HG03196 (cell line): ENCODE measurements around the gene AK8.

Experiments
- ATAC-seq: cut with Tn5 transposase; IDR thresholded peaks from one replicate; pipeline ENCODE4 v1.9.1; 2021; ENCODE audit not compliant: unreplicated experiment

The AK8 gene

DNA sequence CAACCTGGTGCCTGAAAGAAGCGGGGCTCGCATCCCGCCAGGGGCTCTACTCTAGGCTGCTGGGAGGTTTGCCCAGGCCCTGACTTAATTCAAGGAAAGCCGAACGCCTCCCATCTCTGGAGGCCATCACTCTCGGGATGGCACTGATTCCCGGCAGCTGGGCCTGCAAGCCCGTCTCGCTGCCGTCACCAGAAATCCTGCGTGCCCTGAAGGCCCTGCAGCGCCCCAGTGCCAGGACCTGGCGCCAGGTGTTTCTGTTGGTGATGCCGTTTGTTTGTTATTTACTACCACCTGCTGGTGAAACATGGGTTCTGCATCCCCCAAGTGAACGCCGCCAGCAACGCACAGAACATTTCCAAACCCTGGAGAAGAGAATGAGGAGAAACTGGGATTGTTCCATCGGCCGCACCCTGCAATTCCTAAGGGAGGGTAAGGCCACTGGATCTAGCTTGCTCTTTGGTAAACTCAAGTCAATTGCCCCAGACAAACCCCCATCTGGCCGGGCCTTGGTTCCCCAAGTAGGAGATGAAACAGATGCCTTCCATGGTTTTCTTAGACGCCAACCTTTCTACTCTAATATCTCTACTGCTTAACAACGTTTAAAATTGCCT is 77.9 kb downstream of the AK8 start:
- peak; percentile 60 for ATAC-seq

DNA sequence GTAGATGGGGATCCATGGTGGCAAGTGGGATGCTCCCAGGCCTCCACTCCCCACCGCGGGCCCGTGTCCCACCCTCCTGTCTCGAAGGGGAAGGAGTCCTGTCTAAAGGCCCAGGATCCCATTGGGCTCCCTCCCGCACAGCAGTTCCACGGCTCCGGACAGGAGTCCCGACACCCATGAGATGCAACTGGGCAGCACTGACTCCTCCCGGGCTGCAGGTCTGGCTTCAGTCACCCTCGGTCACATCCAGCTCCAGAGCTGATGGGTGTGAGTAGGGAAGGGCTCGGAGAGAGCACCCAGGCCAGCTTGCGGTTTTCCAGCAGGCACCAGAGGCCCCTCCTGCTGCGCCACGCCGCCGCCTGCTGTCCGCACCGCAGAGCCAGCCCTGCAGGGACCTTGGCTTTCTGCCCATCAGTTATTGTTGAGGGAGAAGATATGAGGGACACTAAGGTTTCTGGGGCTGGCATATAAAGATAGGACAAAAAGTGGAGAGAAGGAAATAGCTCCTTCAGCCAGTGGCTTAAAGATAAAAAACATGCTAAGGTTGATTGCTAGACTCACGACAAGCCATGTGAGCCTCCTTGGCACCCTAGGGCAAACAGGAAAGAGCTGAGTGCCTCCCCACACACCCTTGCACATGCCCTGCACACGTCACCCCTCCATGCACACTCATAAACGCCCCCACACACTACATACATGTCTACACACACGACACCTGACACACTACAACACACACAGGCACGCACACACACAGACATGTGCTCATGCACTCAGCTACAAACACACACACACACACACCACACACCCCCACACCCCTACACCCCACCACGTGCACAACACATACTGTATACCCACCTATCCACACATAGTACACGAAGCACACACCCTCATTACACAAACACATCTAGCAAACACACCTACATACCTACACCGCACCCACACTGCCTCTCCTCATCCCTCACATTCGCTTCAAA is 79.0 kb downstream of the AK8 start:
- ATAC-seq, result no peak

DNA sequence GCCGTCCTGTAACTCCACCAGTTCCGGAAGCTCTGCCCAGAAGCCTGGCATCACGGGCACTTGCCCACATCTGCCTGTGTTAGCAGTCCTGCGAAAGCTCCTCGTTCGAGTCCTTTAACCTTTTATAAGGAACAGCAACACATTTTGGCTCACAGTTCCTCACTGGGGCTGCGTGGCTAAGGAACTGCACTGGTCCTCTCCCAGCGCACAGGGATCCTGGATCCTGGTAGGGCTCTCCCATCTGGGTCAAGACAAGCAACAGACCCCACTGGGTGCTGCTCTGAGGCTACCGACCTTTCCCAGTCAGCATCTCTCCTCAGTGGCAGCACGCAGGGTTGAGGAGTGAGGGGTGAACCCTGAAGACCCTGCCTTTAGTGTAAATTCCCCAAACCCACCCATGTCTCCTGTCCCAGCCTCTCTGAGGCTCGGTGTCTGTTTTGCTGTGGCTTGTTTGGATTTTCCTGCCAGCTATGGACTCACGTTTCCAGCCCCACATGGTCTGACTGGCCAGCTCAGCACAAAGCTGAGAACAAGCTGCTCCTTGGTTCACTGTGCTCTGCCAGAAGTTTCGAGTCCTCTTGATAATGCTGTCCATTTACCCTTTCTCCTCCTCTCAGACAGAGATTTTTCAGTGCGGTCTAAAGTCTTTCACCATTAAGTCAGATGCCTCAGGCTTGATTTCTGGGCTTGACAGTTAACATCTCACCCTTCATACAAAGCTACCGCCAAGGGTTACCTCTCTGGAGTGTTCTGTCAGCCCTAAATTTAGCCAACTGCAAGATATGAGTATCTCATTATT is 80.0 kb downstream of the AK8 start:
- no peak for ATAC-seq

DNA sequence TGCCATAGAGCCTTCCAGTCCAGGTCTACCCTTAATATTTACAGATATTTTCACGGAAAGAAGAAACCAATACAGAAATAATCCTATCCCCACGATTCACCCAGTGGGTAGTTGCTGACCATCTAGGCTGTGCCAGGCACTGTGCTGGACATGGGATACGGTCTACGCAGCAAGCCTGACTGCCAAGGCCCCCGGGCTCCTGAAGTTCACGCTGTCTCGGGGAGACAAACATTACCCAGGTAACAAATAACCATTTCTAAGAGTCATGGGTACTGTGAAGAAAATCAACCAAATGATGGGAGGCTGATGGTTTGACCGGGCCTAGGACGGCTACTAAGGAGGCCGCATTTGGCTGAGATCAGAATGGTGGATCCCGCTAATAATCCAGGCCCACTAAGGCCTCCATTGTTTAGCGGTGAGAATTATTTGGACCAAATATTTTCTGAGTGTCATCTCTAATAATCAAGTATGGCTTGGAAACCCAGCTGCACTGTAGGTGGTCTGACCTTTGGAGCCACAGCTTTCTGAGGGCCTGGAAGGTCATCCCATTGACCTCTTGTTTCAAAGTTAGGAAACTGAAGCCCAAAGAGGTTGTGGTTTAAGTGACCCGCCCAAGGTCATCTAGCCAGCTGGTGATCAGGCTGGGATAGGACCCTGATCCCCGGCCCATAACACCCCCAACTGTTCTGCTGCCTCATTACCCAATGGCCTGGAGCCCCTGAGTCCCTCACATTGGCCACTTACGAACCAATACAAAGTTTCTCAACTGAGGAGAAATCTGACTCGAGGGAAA is 82.4 kb downstream of the AK8 start:
- no peak for ATAC-seq

DNA sequence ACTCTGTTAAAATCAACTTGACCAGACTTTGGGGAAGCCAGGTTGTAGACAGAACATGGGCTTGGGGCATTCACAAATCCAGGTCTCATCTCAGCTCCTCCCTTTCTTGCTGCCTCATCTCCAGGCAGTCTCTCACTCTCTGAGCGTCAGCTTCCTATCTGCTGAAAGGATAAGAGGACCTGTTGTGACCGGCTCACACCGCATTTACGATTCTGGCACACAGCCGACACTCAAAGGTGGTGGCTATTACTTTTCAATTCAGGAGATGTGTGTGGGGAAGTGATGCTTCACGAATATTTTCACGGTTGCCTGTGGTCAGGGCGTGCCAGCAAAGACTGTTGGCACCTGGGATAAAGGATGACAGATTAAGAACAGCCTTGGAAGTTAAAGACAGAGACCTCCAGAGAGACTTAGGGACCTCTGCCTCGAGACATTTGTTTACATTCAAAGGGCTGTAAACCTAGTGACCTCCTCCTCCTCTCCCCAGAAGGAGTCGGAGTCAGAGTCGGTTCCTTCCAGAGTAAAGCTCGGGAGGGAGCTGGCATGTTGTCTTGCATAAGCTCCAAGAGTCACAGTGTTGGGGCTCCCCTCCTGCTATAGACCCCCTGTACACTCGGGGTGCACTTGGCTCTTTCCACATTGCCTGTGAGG is 83.2 kb downstream of the AK8 start:
- ATAC-seq, result no peak

DNA sequence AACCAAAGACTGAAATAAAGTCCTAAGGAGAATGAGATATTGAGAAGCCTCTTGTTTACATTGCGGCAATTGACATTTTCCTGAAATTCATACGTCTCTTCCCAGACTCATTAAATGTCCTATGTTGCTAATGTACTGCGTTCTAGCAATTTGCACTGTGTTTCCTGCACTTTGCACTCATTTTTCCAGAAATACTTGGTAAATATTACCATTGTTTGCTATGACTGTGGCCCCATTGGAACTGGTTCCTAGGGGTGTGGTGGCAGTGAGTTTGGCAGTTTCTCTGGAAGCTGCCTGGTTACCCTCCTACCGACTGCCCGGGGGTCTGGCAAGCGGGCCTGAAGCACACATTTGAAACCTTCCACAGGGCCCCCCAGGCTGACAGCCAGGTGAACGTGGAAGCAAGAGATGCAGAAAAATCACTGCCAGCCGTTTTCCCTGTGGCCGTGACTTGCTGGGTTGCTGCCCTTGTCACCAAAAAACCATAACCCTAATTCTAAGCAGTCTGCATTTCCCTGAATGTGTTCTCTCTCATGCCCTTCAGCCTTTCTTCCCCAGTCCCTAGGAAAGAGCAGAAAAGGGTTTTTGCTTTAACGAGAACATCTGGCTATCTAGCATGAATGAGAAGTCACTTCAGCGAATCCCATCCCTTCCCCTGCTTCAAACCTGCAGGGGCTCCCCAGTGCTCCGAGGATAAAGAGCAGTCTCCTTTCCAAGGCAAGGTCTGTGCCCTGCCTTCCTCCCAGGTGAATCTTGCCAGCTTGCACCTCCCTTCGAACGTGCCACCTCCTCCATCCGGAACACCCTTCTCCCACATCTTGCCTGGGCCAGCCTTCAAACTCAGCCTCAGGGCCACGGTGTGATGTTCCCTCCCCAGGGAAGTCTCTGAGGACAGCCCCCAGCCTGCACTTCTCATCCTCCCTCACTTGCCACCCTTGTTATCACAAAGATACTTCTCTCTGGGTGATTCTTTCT is 84.2 kb downstream of the AK8 start:
- ATAC-seq, result no peak

DNA sequence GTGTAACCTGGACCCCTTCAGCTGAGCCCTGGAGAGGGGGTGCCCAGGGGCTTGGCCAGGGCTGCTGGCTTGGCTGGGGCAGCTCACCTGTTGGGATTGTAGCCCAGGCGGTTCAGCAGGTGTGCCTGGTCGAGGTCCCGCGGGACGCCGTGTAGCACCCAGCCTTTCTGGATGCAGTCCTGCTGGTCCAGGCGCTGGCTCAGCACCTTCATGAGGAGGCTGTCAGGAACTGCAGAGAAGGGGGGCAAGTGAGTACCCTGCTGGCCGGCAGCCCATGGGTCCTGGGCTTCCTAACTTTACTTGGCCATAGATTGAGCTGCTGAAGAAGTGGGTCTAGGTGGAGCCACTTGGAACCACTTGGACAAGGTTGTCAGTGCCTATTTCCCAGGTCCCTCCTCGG is 85.5 kb downstream of the AK8 start:
- no peak for ATAC-seq

DNA sequence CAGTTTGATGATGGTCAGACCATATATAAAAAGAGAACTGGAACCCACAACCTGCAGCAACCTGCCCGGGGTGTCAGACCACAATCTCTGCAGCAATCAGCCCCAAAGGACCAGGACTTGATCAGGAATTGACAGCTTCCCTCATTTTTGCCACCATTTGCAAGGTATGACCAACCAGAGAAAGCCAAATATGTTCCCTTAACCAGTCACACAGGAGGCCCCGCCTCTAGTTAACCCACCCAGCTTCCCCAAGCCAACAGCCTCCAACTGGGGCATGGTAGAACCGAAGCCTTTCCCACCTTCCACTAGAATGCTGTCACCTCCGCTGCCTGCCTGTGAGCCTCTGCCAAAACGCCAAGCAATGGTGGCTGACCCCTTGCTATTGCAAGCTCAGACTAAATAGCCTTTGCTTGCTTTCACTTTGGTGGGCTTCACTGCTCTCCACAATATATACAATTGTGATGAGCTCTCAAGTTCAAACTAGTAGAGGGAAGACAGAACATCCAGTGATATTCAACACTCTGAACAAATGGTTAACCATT is 86.3 kb downstream of the AK8 start:
- ATAC-seq, result no peak

DNA sequence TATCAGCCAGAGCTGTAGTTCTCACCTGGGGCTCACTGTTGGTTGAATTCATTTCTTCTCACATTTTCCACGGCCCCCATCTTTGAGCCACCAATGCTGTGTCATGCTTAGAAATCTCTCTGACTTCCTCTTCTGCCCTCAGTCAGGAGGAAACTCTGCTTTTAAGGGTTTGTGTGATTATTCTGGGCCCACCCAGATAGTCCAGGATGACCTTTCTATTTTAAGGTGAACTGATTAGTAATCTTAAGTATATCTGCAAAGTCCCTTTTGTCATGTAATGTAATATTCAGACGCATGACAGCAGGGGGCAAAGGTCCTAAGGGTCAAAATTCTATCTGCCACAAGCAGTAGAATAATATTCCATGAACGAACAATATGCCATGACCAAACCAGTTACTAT is 88.4 kb downstream of the AK8 start:
- ATAC-seq, result no peak

DNA sequence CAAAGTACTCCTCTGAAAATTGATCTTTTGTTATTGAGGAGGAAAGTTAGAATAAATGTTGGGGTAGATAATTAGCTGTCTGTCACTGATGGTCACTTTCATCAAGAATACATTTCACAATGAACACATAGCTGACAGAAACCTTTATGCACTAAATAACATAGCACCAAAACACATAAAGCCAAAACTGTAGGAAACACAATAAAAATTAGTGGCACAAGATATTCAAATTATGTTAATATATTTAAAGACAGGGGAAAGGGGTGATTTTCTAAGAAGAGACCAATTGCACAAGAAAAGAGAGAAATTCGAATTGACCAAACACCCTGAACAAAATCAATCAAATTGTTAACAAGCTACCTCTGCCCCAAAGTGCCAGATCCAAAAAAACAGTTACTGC is 89.7 kb downstream of the AK8 start:
- no peak for ATAC-seq

DNA sequence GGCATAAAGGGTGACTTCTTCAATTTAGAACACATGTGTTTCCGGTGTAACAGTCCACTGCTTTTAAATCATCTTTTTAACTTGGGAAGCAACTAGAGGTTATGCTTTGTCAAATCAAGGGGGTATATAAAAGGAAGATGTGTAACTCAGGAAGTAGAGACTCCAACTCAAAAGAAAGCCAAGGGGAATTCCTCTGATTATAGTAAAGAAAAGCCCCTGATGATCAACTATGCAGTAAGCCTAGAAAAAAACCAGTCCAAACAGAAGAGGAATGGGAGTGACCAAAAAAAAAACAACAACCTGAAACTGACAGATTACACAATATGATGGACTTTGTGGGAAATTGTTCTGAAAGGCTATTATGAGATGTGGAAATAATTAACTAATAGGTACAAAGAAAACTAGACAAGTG is 90.3 kb downstream of the AK8 start:
- ATAC-seq, result no peak

DNA sequence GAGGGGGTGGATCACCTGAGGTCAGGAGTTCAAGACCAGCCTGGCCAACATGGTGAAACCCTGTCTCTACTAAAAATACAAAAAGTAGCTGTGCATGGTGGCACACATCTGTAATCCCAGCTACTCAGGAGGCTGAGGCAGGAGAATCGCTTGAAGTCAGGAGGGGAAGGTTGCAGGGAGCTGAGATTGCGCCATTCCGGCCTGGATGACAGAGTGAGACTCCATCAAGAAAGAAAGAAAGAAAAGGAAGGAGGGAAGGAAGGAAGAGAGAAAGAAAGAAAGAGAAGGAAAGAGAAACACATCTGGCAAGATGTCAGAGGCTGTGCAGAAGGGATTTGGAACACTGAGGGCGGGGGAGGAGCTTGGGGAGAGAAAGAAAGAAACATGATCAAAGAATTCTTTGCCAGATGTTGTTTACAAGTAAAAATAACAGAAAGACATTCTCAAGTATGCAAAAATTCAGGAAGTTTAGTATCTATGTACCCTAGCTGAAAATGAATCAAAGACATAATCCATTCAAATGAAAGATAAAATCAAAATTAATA is 93.7 kb downstream of the AK8 start:
- ATAC-seq, result no peak

DNA sequence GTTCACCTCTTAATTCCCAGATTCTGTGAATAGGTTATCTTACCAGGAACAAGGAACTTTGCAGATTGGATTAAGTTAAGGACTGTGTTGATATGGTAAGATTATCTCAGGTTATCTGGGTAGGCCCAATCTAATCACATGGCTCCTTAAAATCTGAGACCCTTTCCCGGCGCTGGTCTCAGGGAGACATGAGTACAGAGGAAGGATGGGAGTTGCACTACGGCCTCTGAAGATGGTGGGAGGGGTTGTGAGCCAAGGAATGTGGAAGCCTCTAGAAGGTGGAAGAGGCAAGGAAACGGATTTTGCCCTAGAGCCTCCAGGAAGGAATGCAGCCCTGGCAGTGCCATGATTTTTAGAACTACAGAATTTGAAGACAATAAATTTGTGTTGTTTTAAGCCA is 95.1 kb downstream of the AK8 start:
- no peak for ATAC-seq

DNA sequence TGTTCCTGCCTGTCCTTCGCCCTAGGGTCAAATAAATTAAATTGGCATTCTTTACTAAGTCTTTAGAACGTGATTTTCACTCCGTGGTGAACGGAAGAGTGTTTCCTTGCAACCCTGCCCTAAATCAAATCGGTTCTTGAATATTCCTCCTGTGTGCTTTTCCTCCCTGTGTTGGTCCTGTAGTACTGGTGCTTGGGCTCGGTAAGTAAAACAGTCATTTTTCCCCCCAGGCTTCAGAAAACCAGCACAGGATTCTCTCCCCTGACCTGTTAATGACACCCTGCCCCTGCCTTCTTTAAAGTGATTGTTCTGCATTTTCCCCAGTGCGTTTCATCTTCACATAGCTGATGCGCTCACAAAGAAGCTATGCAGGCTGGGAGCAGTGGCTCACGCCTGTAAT is 96.0 kb downstream of the AK8 start:
- ATAC-seq, result no peak

DNA sequence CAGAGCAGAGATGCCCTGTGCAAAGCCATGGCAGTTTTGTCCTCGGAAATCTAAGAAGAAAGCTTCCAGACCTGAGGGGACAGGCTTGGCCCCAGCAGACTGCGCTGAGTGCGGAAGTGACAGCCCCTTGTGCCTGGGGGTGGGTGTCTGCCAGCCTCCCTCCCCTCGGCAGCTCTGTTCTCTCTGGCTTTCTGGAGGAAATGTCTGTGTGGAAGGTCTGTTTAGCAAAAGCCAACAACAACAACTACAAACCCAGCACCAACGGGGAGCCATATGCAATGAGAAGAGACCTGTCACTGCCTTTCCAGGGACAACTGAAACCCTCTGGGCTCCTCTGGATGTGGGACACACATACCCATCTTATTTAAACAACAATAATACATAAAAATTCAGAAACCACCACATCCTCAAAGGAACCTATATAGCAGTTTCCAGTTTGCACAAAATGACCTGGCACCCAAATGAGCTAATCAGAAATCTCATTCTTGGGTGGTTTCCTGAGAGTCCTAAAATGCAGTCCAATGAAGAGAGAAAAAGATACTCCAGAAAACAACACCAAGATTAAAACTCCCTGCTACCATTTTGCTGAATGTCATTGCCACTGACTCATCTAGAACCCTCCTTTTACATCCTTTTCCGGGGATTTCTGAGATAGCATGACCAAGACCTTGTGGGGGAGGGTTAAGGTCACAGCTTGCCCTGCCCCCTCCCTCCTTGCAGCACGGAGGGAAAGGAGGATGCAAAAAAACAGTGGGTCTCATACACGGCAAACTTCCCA is 97.7 kb downstream of the AK8 start:
- no peak for ATAC-seq

DNA sequence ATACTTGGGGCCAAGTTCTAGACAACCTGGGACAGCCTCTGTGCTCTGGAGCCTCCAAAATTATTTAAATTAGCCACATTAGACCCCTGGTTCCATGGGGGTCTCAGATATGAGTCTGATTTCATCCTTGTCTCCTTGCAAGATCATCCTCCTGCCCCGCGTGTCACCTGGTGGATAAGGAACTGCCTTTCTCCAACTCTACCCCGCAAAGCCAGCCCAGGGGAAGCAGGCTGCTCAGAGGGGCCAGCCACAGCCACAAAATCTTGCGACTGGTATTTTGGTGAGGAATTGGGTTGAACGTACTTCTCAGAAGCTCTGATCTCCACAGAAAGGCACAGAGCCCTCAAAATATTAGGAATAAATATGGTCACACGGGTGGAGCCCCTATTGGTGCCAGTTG is 101.2 kb downstream of the AK8 start:
- no peak for ATAC-seq

DNA sequence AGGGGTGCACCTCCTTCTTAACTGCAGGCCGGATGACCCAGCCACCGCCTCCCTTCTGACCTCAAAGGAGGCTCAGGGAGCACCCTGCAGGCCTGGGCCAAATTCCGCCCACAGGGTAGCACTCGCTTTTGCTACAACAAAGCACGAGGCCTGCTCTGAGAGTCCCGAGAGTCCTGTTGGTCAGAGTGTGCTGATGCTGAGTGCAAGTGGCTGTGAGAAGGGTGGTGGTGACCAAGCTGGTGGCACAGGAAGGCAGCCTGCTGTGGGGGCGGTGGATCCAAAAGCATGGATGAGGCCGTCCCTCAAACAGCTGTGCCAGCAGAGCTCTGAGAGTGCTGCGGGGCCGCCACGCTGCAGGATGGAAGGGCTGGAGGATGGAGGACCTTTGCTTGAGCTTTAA is 101.8 kb downstream of the AK8 start:
- ATAC-seq, result no peak

DNA sequence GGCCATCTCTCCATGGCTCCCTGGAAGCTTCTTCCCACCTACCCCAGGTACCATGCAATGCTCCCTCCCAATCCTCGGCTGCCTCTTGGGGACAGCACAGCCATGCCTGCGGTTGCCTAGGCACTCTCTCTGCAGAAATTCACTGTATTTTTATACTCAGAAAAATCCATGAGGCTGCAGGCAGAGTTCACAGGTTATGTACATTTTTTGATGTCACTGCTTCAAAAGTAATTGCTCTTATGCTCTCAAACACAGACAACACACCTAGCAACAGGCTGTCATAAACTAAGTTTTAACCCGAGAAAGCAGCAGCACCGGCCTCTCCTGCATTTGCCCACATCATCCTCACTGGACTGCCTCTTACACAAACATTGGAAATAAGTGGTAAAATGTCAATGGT is 102.4 kb downstream of the AK8 start:
- ATAC-seq, result no peak
